A549 (cell line): ENCODE results near the gene MAB21L3.

Experiments used
- CTCF ChIP-seq: fragments of >200 bp; sonication (Bioruptor Twin); formaldehyde crosslinking; IDR thresholded peaks from 3 replicates; pipeline ENCODE4 v1.5.1; 2016
- HMGXB4 ChIP-seq: fragments of 250-450 bp; sonication (Bioruptor Pico); IDR thresholded peaks from 2 replicates; pipeline ENCODE4 v1.5.0; 2021; ENCODE audit warnings: mild to moderate bottlenecking, moderate library complexity, borderline replicate concordance
- MAZ ChIP-seq: fragments of 150-350 bp; IDR thresholded peaks from 2 replicates; pipeline ENCODE4 v1.6.1; 2014; ENCODE audit warnings: antibody characterized with exemption, low read depth, low read length, borderline replicate concordance
- PHF8 ChIP-seq: fragments of 200-600 bp; sonication (generic); IDR thresholded peaks from 2 replicates; pipeline ENCODE4 v1.6.1; 2016; ENCODE audit warnings: low read depth, mild to moderate bottlenecking, antibody characterized with exemption, moderate library complexity, borderline replicate concordance
- POLR2A ChIP-seq: IDR thresholded peaks from 2 replicates; pipeline ENCODE4 v1.6.1; 2012; ENCODE audit warnings: mild to moderate bottlenecking, low read length
- USF2 ChIP-seq: fragments of 450-650 bp; IDR thresholded peaks from 2 replicates; pipeline ENCODE4 v1.6.1; 2014; ENCODE audit warnings: antibody characterized with exemption
- ZSCAN20 ChIP-seq: fragments of 250-450 bp; sonication (Bioruptor Pico); IDR thresholded peaks from 2 replicates; pipeline ENCODE4 v1.8.0; 2022; ENCODE audit warnings: mild to moderate bottlenecking, moderate library complexity

GRCh38 chr1:116147114-116147510, 35.9 kb downstream of the MAB21L3 start:
- no peak for TF ChIP-seq MAZ
- no peak for TF ChIP-seq HMGXB4 (CRISPR knock-in tag)
- TF ChIP-seq USF2, result no peak
- TF ChIP-seq ZSCAN20 (CRISPR knock-in tag), result no peak
- no peak for TF ChIP-seq CTCF
- no peak for TF ChIP-seq POLR2A
- no peak for TF ChIP-seq PHF8
